ENCODE measurements around the gene TRPV6.

The TRPV6 gene

DNA sequence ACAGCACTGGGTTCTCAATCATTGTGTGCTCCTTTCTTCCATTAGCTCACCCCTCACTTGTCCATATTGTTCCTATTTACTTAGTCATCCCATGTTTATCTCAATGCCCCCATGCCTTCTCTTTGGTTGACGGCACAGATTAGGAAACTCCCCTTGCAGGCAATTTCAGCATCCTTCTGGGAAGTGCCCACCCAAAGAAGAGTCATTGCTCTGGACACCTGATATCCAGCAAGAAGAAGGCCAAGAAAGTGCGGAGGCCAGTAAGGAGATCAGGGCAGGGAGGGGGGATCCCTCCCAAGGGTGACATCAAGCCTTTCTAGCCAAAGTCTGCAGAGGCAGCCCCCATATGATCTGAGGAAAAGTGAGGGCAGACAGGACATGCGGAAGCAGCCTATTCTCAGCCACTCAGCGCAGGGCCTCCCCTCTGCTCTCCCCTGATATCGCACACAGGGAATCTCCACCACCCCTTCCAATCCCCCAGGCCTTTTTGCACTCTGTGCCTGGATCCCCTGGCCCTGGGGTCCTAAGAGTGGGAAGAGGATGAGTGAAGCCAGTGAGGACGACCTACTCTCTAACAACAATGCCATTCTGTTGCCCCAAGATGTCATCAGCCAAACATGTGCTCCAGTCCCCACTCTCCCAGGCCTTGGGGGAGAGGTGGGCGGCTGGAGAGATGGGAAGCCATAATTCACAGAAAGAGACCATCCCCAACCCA is 1.8 kb downstream of the TRPV6 start:
- ATAC-seq: no peak
- TF ChIP-seq BACH2 (CRISPR knock-in tag; IDR thresholded peaks at IDR 0.05; ENCODE audit: borderline replicate concordance) (no peak), ARNTL (CRISPR knock-in tag; IDR thresholded peaks at IDR 0.05; ENCODE audit: borderline replicate concordance, low read depth) (no peak), POU6F1 (CRISPR knock-in tag; IDR thresholded peaks at IDR 0.05; ENCODE audit: borderline replicate concordance, low read depth) (no peak), CSDC2 (CRISPR knock-in tag; IDR thresholded peaks at IDR 0.05) (no peak), ZNF70 (CRISPR knock-in tag; IDR thresholded peaks at IDR 0.05) (no peak), CREB5 (CRISPR knock-in tag; IDR thresholded peaks at IDR 0.05; ENCODE audit: low read depth) (no peak), ZC3H10 (CRISPR knock-in tag; IDR thresholded peaks at IDR 0.05) (no peak), PATZ1 (CRISPR knock-in tag; IDR thresholded peaks at IDR 0.05; ENCODE audit: borderline replicate concordance) (no peak), ZNF565 (CRISPR knock-in tag; conservative IDR thresholded peaks at IDR 0.05; ENCODE audit: low read depth) (no peak)
- TF ChIP-seq, protein P1, sequence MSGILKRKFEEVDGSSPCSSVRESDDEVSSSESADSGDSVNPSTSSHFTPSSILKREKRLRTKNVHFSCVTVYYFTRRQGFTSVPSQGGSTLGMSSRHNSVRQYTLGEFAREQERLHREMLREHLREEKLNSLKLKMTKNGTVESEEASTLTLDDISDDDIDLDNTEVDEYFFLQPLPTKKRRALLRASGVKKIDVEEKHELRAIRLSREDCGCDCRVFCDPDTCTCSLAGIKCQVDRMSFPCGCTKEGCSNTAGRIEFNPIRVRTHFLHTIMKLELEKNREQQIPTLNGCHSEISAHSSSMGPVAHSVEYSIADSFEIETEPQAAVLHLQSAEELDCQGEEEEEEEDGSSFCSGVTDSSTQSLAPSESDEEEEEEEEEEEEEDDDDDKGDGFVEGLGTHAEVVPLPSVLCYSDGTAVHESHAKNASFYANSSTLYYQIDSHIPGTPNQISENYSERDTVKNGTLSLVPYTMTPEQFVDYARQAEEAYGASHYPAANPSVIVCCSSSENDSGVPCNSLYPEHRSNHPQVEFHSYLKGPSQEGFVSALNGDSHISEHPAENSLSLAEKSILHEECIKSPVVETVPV (CRISPR knock-in tag; IDR thresholded peaks at IDR 0.05): no peak

GRCh38 chr7:142883145-142883544 is 2.4 kb downstream of the TRPV6 start:
- no peak for ATAC-seq
- TF ChIP-seq ARNTL (CRISPR knock-in tag; IDR thresholded peaks at IDR 0.05; ENCODE audit: borderline replicate concordance, low read depth): no peak
- TF ChIP-seq ZNF565 (CRISPR knock-in tag; conservative IDR thresholded peaks at IDR 0.05; ENCODE audit: low read depth): no peak
- no peak for TF ChIP-seq BACH2 (CRISPR knock-in tag; IDR thresholded peaks at IDR 0.05; ENCODE audit: borderline replicate concordance)
- TF ChIP-seq ZC3H10 (CRISPR knock-in tag; IDR thresholded peaks at IDR 0.05): no peak
- TF ChIP-seq ISL1 (CRISPR knock-in tag; IDR thresholded peaks at IDR 0.05): no peak
- TF ChIP-seq TOX (CRISPR knock-in tag; IDR thresholded peaks at IDR 0.05; ENCODE audit: borderline replicate concordance): no peak
- no peak for TF ChIP-seq PATZ1 (CRISPR knock-in tag; IDR thresholded peaks at IDR 0.05; ENCODE audit: borderline replicate concordance)
- TF ChIP-seq, protein P2, sequence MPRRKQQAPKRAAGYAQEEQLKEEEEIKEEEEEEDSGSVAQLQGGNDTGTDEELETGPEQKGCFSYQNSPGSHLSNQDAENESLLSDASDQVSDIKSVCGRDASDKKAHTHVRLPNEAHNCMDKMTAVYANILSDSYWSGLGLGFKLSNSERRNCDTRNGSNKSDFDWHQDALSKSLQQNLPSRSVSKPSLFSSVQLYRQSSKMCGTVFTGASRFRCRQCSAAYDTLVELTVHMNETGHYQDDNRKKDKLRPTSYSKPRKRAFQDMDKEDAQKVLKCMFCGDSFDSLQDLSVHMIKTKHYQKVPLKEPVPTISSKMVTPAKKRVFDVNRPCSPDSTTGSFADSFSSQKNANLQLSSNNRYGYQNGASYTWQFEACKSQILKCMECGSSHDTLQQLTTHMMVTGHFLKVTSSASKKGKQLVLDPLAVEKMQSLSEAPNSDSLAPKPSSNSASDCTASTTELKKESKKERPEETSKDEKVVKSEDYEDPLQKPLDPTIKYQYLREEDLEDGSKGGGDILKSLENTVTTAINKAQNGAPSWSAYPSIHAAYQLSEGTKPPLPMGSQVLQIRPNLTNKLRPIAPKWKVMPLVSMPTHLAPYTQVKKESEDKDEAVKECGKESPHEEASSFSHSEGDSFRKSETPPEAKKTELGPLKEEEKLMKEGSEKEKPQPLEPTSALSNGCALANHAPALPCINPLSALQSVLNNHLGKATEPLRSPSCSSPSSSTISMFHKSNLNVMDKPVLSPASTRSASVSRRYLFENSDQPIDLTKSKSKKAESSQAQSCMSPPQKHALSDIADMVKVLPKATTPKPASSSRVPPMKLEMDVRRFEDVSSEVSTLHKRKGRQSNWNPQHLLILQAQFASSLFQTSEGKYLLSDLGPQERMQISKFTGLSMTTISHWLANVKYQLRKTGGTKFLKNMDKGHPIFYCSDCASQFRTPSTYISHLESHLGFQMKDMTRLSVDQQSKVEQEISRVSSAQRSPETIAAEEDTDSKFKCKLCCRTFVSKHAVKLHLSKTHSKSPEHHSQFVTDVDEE (CRISPR knock-in tag; IDR thresholded peaks at IDR 0.05): no peak
- no peak for TF ChIP-seq ZNF8 (CRISPR knock-in tag; IDR thresholded peaks at IDR 0.05)
- TF ChIP-seq PPARA (CRISPR knock-in tag; IDR thresholded peaks at IDR 0.05; ENCODE audit: borderline replicate concordance): no peak
- TF ChIP-seq ZFP30 (CRISPR knock-in tag; IDR thresholded peaks at IDR 0.05): no peak
- TF ChIP-seq, protein P1 (CRISPR knock-in tag; IDR thresholded peaks at IDR 0.05): no peak
- no peak for TF ChIP-seq ZNF70 (CRISPR knock-in tag; IDR thresholded peaks at IDR 0.05)
- TF ChIP-seq OSR1 (CRISPR knock-in tag; IDR thresholded peaks at IDR 0.05): no peak
- TF ChIP-seq ESRRG (CRISPR knock-in tag; IDR thresholded peaks at IDR 0.05): no peak
- no peak for TF ChIP-seq CSDC2 (CRISPR knock-in tag; IDR thresholded peaks at IDR 0.05)
- no peak for TF ChIP-seq POU6F1 (CRISPR knock-in tag; IDR thresholded peaks at IDR 0.05; ENCODE audit: borderline replicate concordance, low read depth)
- no peak for TF ChIP-seq TCF4 (CRISPR knock-in tag; IDR thresholded peaks at IDR 0.05; ENCODE audit: borderline replicate concordance)
- no peak for TF ChIP-seq CREB5 (CRISPR knock-in tag; IDR thresholded peaks at IDR 0.05; ENCODE audit: low read depth)
- no peak for TF ChIP-seq GLIS3 (CRISPR knock-in tag; IDR thresholded peaks at IDR 0.05)

Measured in SK-N-SH treated with all-trans-retinoic acid at 6 μM for 48 hours (cell line).